ENCODE data around the gene WFS1. TPM values are rescaled to one million over a fixed set of nuclear protein-coding genes. Genes with fewer than 3 reads are reported as not detected.

WFS1 gene
- total and polyA plus RNA-seq, 9 of the 15 experiments (the other 6 are each of a cell fraction or from before 2014, with no cell fraction given): 0.01 to 0.29 (median 0.03) TPM; not detected in 5

DNA sequence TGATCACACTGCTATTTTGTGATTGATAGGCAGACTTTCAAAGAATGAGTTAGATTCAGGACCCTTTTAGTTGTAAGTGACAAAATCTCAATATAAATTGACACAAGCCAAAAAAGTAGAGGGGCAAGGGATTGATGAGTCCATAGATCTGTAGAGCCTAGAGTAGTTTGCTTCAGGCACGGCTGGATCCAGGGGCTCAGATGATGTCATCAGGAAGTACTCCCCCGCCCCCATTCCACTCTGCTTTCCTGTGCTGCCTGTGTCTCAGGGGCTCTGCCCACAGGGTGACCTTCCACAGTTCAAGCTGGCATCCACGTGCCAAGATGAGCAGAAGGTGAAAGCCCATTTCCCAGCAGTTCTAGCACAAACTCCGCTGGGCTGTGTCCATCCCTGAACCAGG is 13.6 kb downstream of the WFS1 start:
- Histone ChIP-seq H3K4me3 (no peak overlapping the region), H3K9ac (ENCODE audit: insufficient read depth in 1 of 2, low read depth in 2 of 2, low read length in 2 of 2) (no peak overlapping the region), H3K27me3 (ENCODE audit: control insufficient read depth in 2 of 2, insufficient read depth in 2 of 2, low read length in 2 of 2) (peaks cover 0 to 40% of the 10 kb centered on the region in 2 experiments; a peak in 3 of 5 replicates), H3K4me1 (replicated peaks in 1 of 2; ENCODE audit: control insufficient read depth in 2 of 2, insufficient read depth in 2 of 2, low read length in 2 of 2) (peaks cover 0 to 5% of the 10 kb centered on the region in 2 experiments; a peak in 2 of 5 replicates), H3K4me2 (ENCODE audit: insufficient read depth, low read length) (no peak overlapping the region), H4K20me1 (replicated peaks; ENCODE audit: control insufficient read depth, insufficient read depth, low read length) (peaks cover 4% of the 10 kb centered on the region; the same call in 1 of the 2 replicates), H3K27ac (ENCODE audit: extremely low read depth, low read depth, low read length) (no peak overlapping the region), H3K36me3 (ENCODE audit: control insufficient read depth, insufficient read depth, low read length) (no peaks in the 10 kb centered on the region), H3K79me2 (ENCODE audit: control insufficient read depth, insufficient read depth, low read length) (no peaks in the 10 kb centered on the region), H3K9me3 (replicated peaks; ENCODE audit: control insufficient read depth, insufficient read depth, low read depth, low read length) (no peaks in the 10 kb centered on the region), H2AFZ (ENCODE audit: low read depth, low read length) (no peak overlapping the region), H3K9me1 (ENCODE audit: control insufficient read depth, insufficient read depth, low read length) (no peaks in the 10 kb centered on the region)
- intact Hi-C loops (cut with micrococcal nuclease): no loop called here
- TF ChIP-seq SNRNP70 (optimal IDR thresholded peaks at IDR 0.05; ENCODE audit: low read depth, low read length) (no peak), JUND (IDR thresholded peaks at IDR 0.05; ENCODE audit: borderline replicate concordance, low read depth, low read length) (0 out of 2 replicates have a peak, but pooled peaks have one; percentile 4), JUND (tag; IDR thresholded peaks at IDR 0.05; ENCODE audit: borderline replicate concordance, low read depth, low read length) (no peak), MCM5 (IDR thresholded peaks at IDR 0.05; ENCODE audit: low read depth) (no peak), FOXJ2 (tag; IDR thresholded peaks at IDR 0.05) (no peak), ZFX (CRISPR knock-in tag; IDR thresholded peaks at IDR 0.05) (no peak), HCFC1 (IDR thresholded peaks at IDR 0.05; ENCODE audit: low read depth, low read length) (no peak)
- CTCF ChIA-PET (ENCODE audit: low intra/inter-chr PET ratio): no interaction called here
- 0% methylated on average over 4 of the region's 4 CpGs for WGBS (ENCODE audit: insufficient coverage, low coverage, missing lambda C conversion rate)
- FAIRE-seq (no peak), ATAC-seq (no peak), DNase-seq (ENCODE audit: extremely low read depth in 1 of 4, low spot score in 3 of 4) (no peak)
- BruUV-seq (replicated peaks): no TSS peak
- POLR2A ChIA-PET: interaction anchor here (1.0 kb wide), 1 partner anchor 14 kb away, joined by 3 read pairs; no protein-coding TSS in a partner anchor
- in situ Hi-C loops (cut with MboI): no loop called here

Data from K562 (cell line).